Inflammatory macrophage treated with lipopolysaccharide for 4 hours (primary cell): ENCODE measurements around the gene CNTROB.

ENCODE experiments used
- DNase-seq: peaks from one replicate; pipeline ENCODE4 v3.0.0-alpha.2; 2020

The CNTROB gene

GRCh38 chr17:7931709-7932482 is at the start of gene CNTROB, which contains the start of gene TRAPPC1:
TSS of gene CNTROB (plus strand) at chr17:7932206. CDS start at chr17:7933080, 874 bp downstream.
TSS of gene TRAPPC1 (minus strand) at chr17:7931946. CDS start at chr17:7931829, 117 bp downstream.
- DNase-seq = peak; percentile 99

GRCh38 chr17:7882629-7883028 is 49.4 kb upstream of the CNTROB start:
- DNase-seq = no peak

GRCh38 chr17:7883781-7884386 is 48.1 kb upstream of the CNTROB start:
- DNase-seq = no peak

DNA sequence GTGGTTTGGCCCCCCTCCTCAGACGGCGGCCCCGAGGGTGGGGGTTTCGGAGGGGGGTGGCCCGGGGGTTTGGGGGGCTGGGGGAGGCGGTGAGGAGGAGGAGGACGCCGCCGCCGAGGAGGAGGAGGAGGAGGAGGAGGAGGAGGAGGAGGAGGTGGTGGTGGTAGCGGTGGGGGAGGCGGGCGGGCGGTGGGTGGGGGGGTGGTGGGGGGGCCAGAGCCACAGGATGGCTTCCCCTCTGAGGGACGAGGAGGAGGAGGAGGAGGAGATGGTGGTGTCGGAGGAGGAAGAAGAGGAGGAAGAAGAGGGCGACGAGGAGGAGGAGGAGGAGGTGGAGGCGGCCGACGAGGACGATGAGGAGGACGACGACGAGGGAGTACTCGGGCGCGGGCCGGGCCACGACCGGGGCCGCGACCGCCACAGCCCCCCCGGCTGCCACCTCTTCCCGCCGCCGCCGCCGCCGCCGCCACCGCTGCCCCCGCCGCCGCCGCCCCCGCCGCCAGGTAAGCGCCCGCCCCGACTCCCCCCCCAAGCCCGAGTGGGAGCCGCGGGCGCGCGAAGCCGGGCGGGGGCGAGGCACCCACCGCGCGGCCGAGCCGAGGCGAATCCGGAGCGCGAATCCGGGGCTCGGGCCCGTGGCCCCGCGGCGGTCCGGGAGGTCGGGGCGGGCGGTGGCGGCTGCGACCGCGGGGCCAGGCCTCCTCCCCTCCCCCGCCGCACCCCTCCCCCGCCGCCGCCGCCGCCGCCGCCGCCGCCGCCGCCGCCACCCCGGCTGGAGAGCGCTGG is 47.2 kb upstream of the CNTROB start:
- DNase-seq = no peak

- no peak for DNase-seq
Observed at GRCh38 chr17:7885367-7886226, 46.4 kb upstream of the CNTROB start.

GRCh38 chr17:7886227-7887037 is 45.6 kb upstream of the CNTROB start:
- DNase-seq = no peak

GRCh38 chr17:7887038-7887481 is 44.9 kb upstream of the CNTROB start:
- no peak for DNase-seq

- DNase-seq = peak; percentile 68
Observed at GRCh38 chr17:7887482-7888183, 44.4 kb upstream of the CNTROB start.

GRCh38 chr17:7888184-7888920 is 43.7 kb upstream of the CNTROB start, which contains the start of gene CHD3:
TSS of gene CHD3 (plus strand) at chr17:7888789. CDS start at chr17:7889001, 212 bp downstream.
- no peak for DNase-seq

GRCh38 chr17:7889166-7889955 is 42.6 kb upstream of the CNTROB start:
- peak; percentile 85 for DNase-seq

GRCh38 chr17:7893187-7893880 is 38.7 kb upstream of the CNTROB start:
- DNase-seq = no peak

DNA sequence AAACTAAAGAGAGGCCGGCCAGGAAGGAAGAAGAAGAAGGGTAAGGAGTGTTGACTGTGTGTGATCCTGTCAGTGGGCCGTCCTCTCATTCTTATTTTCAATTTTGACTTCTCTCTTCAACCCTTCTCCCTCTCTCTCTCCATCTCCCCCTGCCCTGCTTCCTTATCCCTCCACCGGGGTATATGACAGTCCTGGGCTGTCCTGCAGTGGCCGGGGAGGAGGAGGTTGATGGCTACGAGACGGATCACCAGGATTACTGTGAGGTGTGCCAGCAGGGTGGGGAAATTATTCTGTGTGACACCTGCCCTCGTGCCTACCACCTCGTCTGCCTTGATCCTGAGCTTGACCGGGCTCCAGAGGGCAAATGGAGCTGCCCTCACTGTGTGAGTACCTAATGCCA is 37.8 kb upstream of the CNTROB start:
- DNase-seq = no peak

GRCh38 chr17:7894866-7895265 is 37.1 kb upstream of the CNTROB start:
- no peak for DNase-seq

GRCh38 chr17:7897090-7897489 is 34.9 kb upstream of the CNTROB start:
- DNase-seq = no peak

DNA sequence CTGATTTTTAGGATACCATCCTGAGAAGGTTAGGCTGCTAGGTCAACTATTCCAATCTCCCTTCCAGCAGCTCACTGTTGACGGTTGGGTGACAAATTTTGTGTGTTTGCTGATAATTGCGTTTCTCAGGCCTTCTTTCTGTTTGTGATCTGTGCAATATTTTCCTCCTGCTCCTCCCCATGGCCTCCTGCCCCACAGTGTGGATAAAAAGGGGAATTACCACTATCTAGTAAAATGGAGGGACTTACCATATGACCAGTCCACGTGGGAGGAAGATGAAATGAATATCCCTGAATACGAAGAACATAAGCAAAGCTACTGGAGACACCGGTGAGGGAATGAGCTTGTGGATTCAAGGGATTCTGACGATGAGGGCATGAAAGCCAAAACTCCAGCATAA is 34.2 kb upstream of the CNTROB start:
- peak; percentile 88 for DNase-seq

GRCh38 chr17:7903154-7904103 is 28.6 kb upstream of the CNTROB start:
- no peak for DNase-seq

DNA sequence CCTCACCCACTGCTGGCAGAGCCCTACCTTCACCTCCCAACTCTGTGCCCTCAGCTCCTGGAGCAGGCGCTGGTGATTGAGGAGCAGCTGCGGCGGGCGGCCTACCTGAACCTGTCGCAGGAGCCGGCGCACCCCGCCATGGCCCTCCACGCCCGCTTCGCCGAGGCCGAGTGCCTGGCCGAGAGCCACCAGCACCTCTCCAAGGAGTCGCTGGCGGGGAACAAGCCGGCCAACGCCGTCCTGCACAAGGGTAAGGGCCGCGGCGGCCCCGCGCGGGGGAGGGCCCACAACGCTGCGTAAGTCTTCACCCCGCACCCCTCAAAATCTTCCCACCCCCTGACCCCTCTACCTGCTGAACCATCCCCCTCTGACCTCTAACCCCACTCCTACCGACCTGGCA is 22.9 kb upstream of the CNTROB start:
- DNase-seq = no peak
